HUES64 (cell line): Measurements from ENCODE around the gene TAX1BP3.

Experiments
- H3K27ac ChIP-seq: 2 replicates; pipeline ENCODE4 v1.7.0; 2013; ENCODE audit warnings: low read depth, low read length, inconsistent platforms
- H3K27me3 ChIP-seq: 2 replicates; pipeline ENCODE4 v1.6.1; 2013; ENCODE audit warnings: mild to moderate bottlenecking, low read length; ENCODE audit not compliant: insufficient read depth
- H3K36me3 ChIP-seq: 2 replicates; pipeline ENCODE4 v1.6.1; 2013; ENCODE audit warnings: mild to moderate bottlenecking, low read length; ENCODE audit not compliant: insufficient read depth
- H3K4me1 ChIP-seq: 2 replicates; pipeline ENCODE4 v1.6.1; 2013; ENCODE audit warnings: mild to moderate bottlenecking, low read length, moderate library complexity; ENCODE audit not compliant: insufficient read depth
- H3K4me3 ChIP-seq: 2 replicates; pipeline ENCODE4 v1.5.1; 2013; ENCODE audit warnings: mild to moderate bottlenecking, low read length, moderate library complexity
- H3K9ac ChIP-seq: 2 replicates; pipeline ENCODE4 v1.6.1; 2013; ENCODE audit warnings: mild to moderate bottlenecking, low read depth, low read length
- H3K9me3 ChIP-seq: 2 replicates; pipeline ENCODE4 v1.6.1; 2013; ENCODE audit warnings: low read depth, low read length; ENCODE audit not compliant: insufficient read depth
- WGBS: fragments of 150-250, 120-280 bp; methylation state at CpG from one replicate; pipeline ENCODE4 v1.1.7; 2013; ENCODE audit warnings: missing lambda C conversion rate; 5-methylcytosine and 5-hydroxymethylcytosine counted together

TAX1BP3 gene

DNA sequence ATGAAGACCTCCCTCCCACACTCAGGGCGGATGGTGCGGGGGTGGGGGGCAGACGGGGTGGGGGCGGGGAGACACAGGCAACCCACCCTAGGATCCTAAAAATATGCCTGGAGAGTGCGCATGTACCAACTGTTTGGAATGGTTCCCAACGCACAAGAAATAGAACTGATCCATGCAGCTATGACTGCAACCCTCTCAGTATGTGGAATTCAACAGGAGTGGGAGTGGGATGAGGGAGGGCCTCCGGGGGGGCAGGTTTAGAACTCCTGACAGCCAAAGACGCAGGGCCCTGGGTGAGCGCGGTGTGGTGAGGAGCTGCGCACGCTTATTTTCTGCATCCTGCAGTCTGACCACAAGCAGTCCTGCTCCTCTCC, 28.7 kb upstream of the TAX1BP3 start:
- Histone ChIP-seq H3K4me3 (no peak overlapping the region), H3K27me3 (peaks cover 49% of the 10 kb centered on the region), H3K4me1 (peaks cover 8% of the 10 kb centered on the region; the same call in 1 of the 2 replicates), H3K36me3 (no peaks in the 10 kb centered on the region), H3K27ac (no peak overlapping the region), H3K9ac (no peak overlapping the region), H3K9me3 (peaks cover 5% of the 10 kb centered on the region; the same call in 1 of the 2 replicates)
- WGBS: 76% methylated on average over 12 of the region's 12 CpGs

- Histone ChIP-seq H3K36me3 (no peaks in the 10 kb centered on the region), H3K9ac (peak within 1 kb of the TSS; percentile 59; the same call in 1 of the 2 replicates), H3K4me1 (peaks cover 8% of the 10 kb centered on the region; the same call in 1 of the 2 replicates), H3K27me3 (peaks cover 49% of the 10 kb centered on the region), H3K9me3 (peaks cover 5% of the 10 kb centered on the region; the same call in 1 of the 2 replicates), H3K4me3 (peak within 1 kb of the TSS; percentile 65), H3K27ac (no peak within 1 kb of the TSS)
- 1% methylated on average over 57 of the region's 65 CpGs for WGBS
Measured at GRCh38 chr17:3695723-3696411, 27.5 kb upstream of the TAX1BP3 start, which contains the start of gene P2RX5. Gene P2RX5, minus strand, starts transcription at chr17:3696155. Its CDS starts 150 bp downstream, at chr17:3696005.

- Histone ChIP-seq H3K27ac (no peak overlapping the region), H3K9ac (peak overlapping the region; percentile 59; the same call in 1 of the 2 replicates)
Measured at GRCh38 chr17:3695129-3695722, 26.8 kb upstream of the TAX1BP3 start.

GRCh38 chr17:3693829-3694231, 25.5 kb upstream of the TAX1BP3 start:
- H3K9me3 ChIP-seq: peaks cover 5% of the 10 kb centered on the region; the same call in 1 of the 2 replicates
- no peak overlapping the region for H3K27ac ChIP-seq
- no peaks in the 10 kb centered on the region for H3K36me3 ChIP-seq
- no peak overlapping the region for H3K4me3 ChIP-seq
- WGBS: 93% methylated on average over 9 of the region's 9 CpGs
- H3K9ac ChIP-seq: no peak overlapping the region
- peaks cover 8% of the 10 kb centered on the region; the same call in 1 of the 2 replicates for H3K4me1 ChIP-seq
- peaks cover 49% of the 10 kb centered on the region for H3K27me3 ChIP-seq

More at GRCh38 chr17:3695129-3695722, 26.8 kb upstream of the TAX1BP3 start:
- Histone ChIP-seq H3K36me3 (no peaks in the 10 kb centered on the region), H3K4me1 (peaks cover 8% of the 10 kb centered on the region; the same call in 1 of the 2 replicates), H3K4me3 (peak overlapping the region; percentile 65), H3K9me3 (peaks cover 5% of the 10 kb centered on the region; the same call in 1 of the 2 replicates), H3K27me3 (peaks cover 49% of the 10 kb centered on the region)
- WGBS: 23% methylated on average over 16 of the region's 17 CpGs

DNA sequence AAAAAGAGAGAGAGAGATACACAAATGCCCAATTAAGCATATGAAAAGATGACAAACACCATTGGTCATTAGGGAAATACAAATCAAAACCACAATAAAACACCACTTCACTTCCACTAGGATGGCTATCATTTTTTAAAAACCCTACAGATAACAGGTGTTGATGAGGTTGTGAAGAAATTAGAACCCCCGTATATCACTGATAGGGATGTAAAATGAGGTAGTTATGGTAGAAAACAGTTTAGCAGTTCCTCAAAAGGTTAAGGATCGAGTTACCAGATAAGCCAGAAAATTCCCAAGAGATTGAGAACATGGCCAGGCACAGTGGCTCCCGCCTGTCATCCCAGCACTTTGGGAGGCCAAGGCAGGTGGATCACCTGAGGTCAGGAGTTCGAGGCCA, 24.8 kb upstream of the TAX1BP3 start:
- Histone ChIP-seq H3K4me1 (peaks cover 9% of the 10 kb centered on the region; the same call in 1 of the 2 replicates), H3K36me3 (no peaks in the 10 kb centered on the region), H3K4me3 (no peak overlapping the region), H3K27ac (no peak overlapping the region), H3K9me3 (peaks cover 3% of the 10 kb centered on the region; the same call in 1 of the 2 replicates), H3K9ac (no peak overlapping the region), H3K27me3 (peaks cover 43% of the 10 kb centered on the region)
- WGBS: 87% methylated on average over 4 of the region's 4 CpGs

DNA sequence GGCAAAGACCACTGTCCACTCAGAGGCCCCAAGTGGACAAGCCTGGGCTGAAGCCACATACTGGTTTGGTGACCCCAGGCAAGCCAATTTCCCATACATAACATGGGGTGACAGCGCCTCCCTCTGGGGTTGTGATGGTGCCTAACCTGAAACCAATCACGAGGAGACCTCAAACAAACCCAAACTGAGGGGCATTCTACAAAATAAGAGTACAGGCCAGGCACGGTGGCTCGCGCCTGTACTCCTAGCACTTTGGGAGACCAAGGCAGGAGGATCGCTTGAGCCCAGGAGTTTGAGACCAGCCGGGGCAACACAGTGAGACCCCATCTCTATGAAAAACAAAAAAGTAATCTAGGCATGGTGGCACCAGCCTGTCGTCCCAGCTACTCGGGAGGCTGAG, 24.0 kb upstream of the TAX1BP3 start:
- peaks cover 11% of the 10 kb centered on the region; the same call in 1 of the 2 replicates for H3K4me1 ChIP-seq
- WGBS: 90% methylated on average over 9 of the region's 9 CpGs
- H3K9ac ChIP-seq: no peak overlapping the region
- no peak overlapping the region for H3K27ac ChIP-seq
- H3K27me3 ChIP-seq: peaks cover 35% of the 10 kb centered on the region
- H3K36me3 ChIP-seq: no peaks in the 10 kb centered on the region
- no peak overlapping the region for H3K4me3 ChIP-seq
- no peaks in the 10 kb centered on the region for H3K9me3 ChIP-seq

- H3K4me1 ChIP-seq: peaks cover 11% of the 10 kb centered on the region; the same call in 1 of the 2 replicates
- H3K36me3 ChIP-seq: no peaks in the 10 kb centered on the region
- no peak overlapping the region for H3K27ac ChIP-seq
- H3K9ac ChIP-seq: no peak overlapping the region
- WGBS: 91% methylated on average over 16 of the region's 16 CpGs
- peaks cover 30% of the 10 kb centered on the region for H3K27me3 ChIP-seq
- no peaks in the 10 kb centered on the region for H3K9me3 ChIP-seq
- no peak overlapping the region for H3K4me3 ChIP-seq
Measured at GRCh38 chr17:3691617-3692067, 23.3 kb upstream of the TAX1BP3 start.

DNA sequence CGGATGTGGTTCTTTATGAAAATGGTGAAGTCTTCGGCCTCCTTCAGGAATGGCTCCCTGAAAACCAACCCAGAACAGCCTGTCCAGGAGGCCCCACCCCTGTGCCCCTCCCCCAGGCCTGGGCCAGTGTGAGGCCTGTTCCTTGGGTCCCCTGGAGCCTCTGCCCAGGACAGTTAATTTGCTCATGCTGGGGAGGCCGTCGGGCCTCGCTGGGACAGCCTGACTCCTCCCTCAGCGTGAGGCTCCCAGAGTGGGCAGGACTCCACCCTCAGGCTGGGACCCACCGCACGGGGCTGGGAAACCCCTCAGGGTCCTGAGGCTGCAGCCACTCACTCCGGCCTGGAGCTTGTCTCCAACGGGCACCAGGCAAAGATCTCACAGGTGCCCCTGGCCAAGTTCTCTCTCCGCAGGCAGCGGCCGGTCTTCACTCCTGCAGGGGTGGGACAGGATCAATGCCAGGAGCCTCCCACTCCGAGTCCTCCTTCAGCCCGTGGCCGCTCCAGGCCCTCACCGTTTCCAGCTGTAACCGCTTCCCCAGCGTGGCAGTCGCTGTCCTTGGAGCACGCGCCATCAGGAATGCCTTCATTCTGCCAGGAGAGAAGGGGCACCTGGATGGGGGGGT, 21.8 kb upstream of the TAX1BP3 start:
- no peak overlapping the region for H3K9ac ChIP-seq
- 87% methylated on average over 22 of the region's 22 CpGs for WGBS
- no peaks in the 10 kb centered on the region for H3K9me3 ChIP-seq
- no peak overlapping the region for H3K4me3 ChIP-seq
- peaks cover 15% of the 10 kb centered on the region for H3K27me3 ChIP-seq
- no peak overlapping the region for H3K27ac ChIP-seq
- peaks cover 11% of the 10 kb centered on the region; the same call in 1 of the 2 replicates for H3K4me1 ChIP-seq
- H3K36me3 ChIP-seq: no peaks in the 10 kb centered on the region

DNA sequence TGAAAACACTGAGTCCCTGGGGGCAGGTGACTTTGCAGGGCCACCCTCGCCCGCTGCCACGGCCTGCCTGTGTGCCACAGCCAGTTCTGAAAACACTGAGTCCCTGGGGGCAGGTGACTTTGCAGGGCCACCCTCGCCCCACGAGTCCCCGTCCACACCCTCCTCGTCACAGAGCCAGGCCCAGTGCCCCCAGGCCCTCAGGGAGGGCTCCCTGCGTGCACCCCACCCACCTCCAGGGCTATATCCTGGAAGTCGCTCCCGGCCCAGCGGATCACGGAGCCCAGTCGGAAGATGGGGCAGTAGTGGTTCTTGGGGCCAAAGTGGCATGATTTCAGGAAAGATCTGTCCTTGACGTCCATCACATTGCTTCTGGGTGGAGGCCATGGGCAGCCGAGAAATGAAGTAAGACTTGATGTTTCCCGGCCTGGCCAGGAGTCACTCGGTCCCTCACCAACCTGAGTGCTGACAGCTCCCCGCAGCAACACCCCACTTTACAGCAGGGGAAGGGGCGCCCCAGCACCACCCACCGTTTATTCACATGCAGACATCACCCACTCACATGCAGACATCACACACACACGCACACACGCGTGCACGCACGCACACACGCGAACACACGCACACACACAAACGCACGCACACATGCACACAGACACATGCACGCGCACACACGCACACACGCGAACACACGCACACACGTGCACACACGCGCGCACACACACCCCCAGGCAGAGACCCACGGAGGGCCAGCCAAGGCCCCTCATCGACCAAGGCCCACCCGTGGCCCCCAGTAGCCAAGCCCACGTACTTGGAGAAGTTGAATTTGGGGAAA, 21.1 kb upstream of the TAX1BP3 start:
- H3K4me3 ChIP-seq: no peak overlapping the region
- H3K4me1 ChIP-seq: peaks cover 4% of the 10 kb centered on the region; the same call in 1 of the 2 replicates
- peaks cover 8% of the 10 kb centered on the region for H3K27me3 ChIP-seq
- no peaks in the 10 kb centered on the region for H3K9me3 ChIP-seq
- 94% methylated on average over 44 of the region's 44 CpGs for WGBS
- no peak overlapping the region for H3K9ac ChIP-seq
- H3K27ac ChIP-seq: no peak overlapping the region
- no peaks in the 10 kb centered on the region for H3K36me3 ChIP-seq

GRCh38 chr17:3688852-3689261, 20.5 kb upstream of the TAX1BP3 start:
- H3K27ac ChIP-seq: no peak overlapping the region
- 84% methylated on average over 11 of the region's 14 CpGs for WGBS
- peaks cover 2% of the 10 kb centered on the region for H3K27me3 ChIP-seq
- H3K36me3 ChIP-seq: no peaks in the 10 kb centered on the region
- no peaks in the 10 kb centered on the region for H3K9me3 ChIP-seq
- H3K4me3 ChIP-seq: no peak overlapping the region
- H3K9ac ChIP-seq: no peak overlapping the region
- peaks cover 3% of the 10 kb centered on the region; the same call in 1 of the 2 replicates for H3K4me1 ChIP-seq
